ENCODE results near the gene FHDC1. TPM values are rescaled to one million over a fixed set of nuclear protein-coding genes. Genes with fewer than 3 reads are reported as not detected.

FHDC1 gene
- total and polyA plus RNA-seq, 11 donors: 0.04 to 0.97 (median 0.21) TPM

- H3K27me3 ChIP-seq: peaks cover 0 to 41% (median 5%) of the 10 kb centered on the region in 9 donors
- intact Hi-C loops (cut with DNase I): no loop called here
- DNase-seq (no peak), ATAC-seq (no peak)
- H3K9me3 ChIP-seq: no peaks in the 10 kb centered on the region
- no peaks in the 10 kb centered on the region for H3K36me3 ChIP-seq
- no peak overlapping the region for H3K27ac ChIP-seq
- TF ChIP-seq POLR2A (IDR thresholded peaks at IDR 0.05) (no peak), CTCF (IDR thresholded peaks at IDR 0.05) (no peak)
- WGBS, 4 donors: 57 to 69% (median 59%) methylated on average over 8 of the region's 8 CpGs
- no peaks in the 10 kb centered on the region for H3K4me1 ChIP-seq
- no peak overlapping the region for H3K4me3 ChIP-seq
These were observed 13.8 kb downstream of the FHDC1 start for GRCh38 chr4:152949930-152950329.

GRCh38 chr4:152950402-152951274 is 14.5 kb downstream of the FHDC1 start:
- no peak overlapping the region for H3K27ac ChIP-seq
- H3K36me3 ChIP-seq: no peaks in the 10 kb centered on the region
- 78 to 90% (median 80%) methylated on average over 11 of the region's 11 CpGs for WGBS, 4 donors
- peaks cover 0 to 43% (median 5%) of the 10 kb centered on the region in 9 donors for H3K27me3 ChIP-seq
- H3K4me3 ChIP-seq: no peak overlapping the region
- no peaks in the 10 kb centered on the region for H3K9me3 ChIP-seq
- no peak for TF ChIP-seq CTCF (IDR thresholded peaks at IDR 0.05)
- TF ChIP-seq POLR2A (IDR thresholded peaks at IDR 0.05): no peak
- no peaks in the 10 kb centered on the region for H3K4me1 ChIP-seq
- intact Hi-C loops (cut with DNase I): no loop called here
- ATAC-seq: no peak
- no peak for DNase-seq

- H3K9me3 ChIP-seq: no peaks in the 10 kb centered on the region
- no peak for TF ChIP-seq POLR2A (IDR thresholded peaks at IDR 0.05)
- TF ChIP-seq CTCF (IDR thresholded peaks at IDR 0.05): no peak
- H3K27me3 ChIP-seq: peaks cover 0 to 43% (median 5%) of the 10 kb centered on the region in 9 donors
- ATAC-seq (no peak), DNase-seq (no peak)
- intact Hi-C loops (cut with DNase I): no loop called here
- no peak overlapping the region for H3K4me3 ChIP-seq
- H3K27ac ChIP-seq: no peak overlapping the region
- no peaks in the 10 kb centered on the region for H3K4me1 ChIP-seq
- WGBS, 4 donors: 82 to 87% (median 85%) methylated on average over 3 of the region's 3 CpGs
- no peaks in the 10 kb centered on the region for H3K36me3 ChIP-seq
These were observed 15.2 kb downstream of the FHDC1 start for GRCh38 chr4:152951348-152951747.

GRCh38 chr4:152953514-152953913 is 17.4 kb downstream of the FHDC1 start:
- Histone ChIP-seq H3K36me3 (no peaks in the 10 kb centered on the region), H3K27ac (no peak overlapping the region), H3K9me3 (no peaks in the 10 kb centered on the region), H3K4me3 (no peak overlapping the region), H3K4me1 (peaks cover 0 to 19% (median 12%) of the 10 kb centered on the region in 12 donors), H3K27me3 (peaks cover 0 to 39% (median 3%) of the 10 kb centered on the region in 9 donors)
- no peak for DNase-seq
- intact Hi-C loops (cut with DNase I): no loop called here
- 90 to 94% (median 92%) methylated on average over 3 of the region's 3 CpGs for WGBS, 4 donors
- no peak for ATAC-seq
- TF ChIP-seq CTCF (IDR thresholded peaks at IDR 0.05) (no peak), POLR2A (IDR thresholded peaks at IDR 0.05) (no peak)
